Tibial nerve (tissue), 4 donors: ENCODE results near the gene CLEC4F. TPM values are rescaled to one million over a fixed set of nuclear protein-coding genes. Genes with fewer than 3 reads are reported as not detected.

Source experiments
- DNase-seq, 2 donors: peaks; one replicate each; pipeline ENCODE4 v3.0.0-alpha.2; 2019; ENCODE audit warnings: low spot score in 2 of 2
- H3K27ac ChIP-seq, 4 donors: fragments of 200-600 bp; sonication (generic) in 3 of 4; one replicate each; pipeline ENCODE4 v1.5.1; 2017 to 2019; ENCODE audit warnings: mild to moderate bottlenecking in 1 of 4
- H3K27me3 ChIP-seq, 2 donors: fragments of 200-600 bp; sonication (generic) in 1 of 2; one replicate each; pipeline versions ENCODE4 v1.5.1 to v1.6.0; 2017 to 2019
- H3K36me3 ChIP-seq, 3 donors: fragments of 200-600 bp; sonication (generic); one replicate each; pipeline ENCODE4 v1.5.1; 2018 to 2019
- H3K4me1 ChIP-seq, 4 donors: fragments of 200-600 bp; sonication (generic) in 3 of 4; one replicate each; pipeline ENCODE4 v1.5.1; 2017 to 2019
- H3K4me3 ChIP-seq, 4 donors: fragments of 200-600 bp; sonication (generic) in 3 of 4; one replicate each; pipeline ENCODE4 v1.5.1; 2017 to 2019; ENCODE audit warnings: mild to moderate bottlenecking in 1 of 4, moderate library complexity in 1 of 4
- H3K9me3 ChIP-seq, 4 donors: fragments of 200-600 bp; sonication (generic) in 3 of 4; one replicate each; pipeline ENCODE4 v1.5.1; 2017 to 2019
- EP300 ChIP-seq, 2 donors: sonication (generic); formaldehyde crosslinking; IDR thresholded peaks; one replicate each; pipeline ENCODE4 v1.6.1; 2017; ENCODE audit warnings: antibody characterized with exemption in 2 of 2, mild to moderate bottlenecking in 1 of 2
- POLR2A ChIP-seq, 2 donors: fragments of 450-650 bp; IDR thresholded peaks; one replicate each; pipeline ENCODE4 v1.6.1; 2017; ENCODE audit warnings: antibody characterized with exemption in 2 of 2, mild to moderate bottlenecking in 2 of 2, moderate library complexity in 2 of 2
- WGBS, 2 donors: methylation state at CpG; one replicate each; pipeline ENCODE4 v1.1.5; 2018; 5-methylcytosine and 5-hydroxymethylcytosine counted together
- total RNA-seq, 4 donors: library from RNA; depleted of rRNA; stranded (reverse); fragments of >200 nt; gene quantifications; one replicate each; pipeline ENCODE4 v1.1.0, GENCODE V29; 2016
- TF ChIP-seq, protein P1 (sequence below), 5 experiments: fragments of 200-600 bp in 3 of 5; fragments of 450-650 bp in 2 of 5; sonication (generic) in 3 of 5; IDR thresholded peaks; one replicate each; pipeline ENCODE4 v1.5.1; 2016 to 2019; ENCODE audit warnings: antibody characterized with exemption in 5 of 5, mild to moderate bottlenecking in 3 of 5, moderate library complexity in 2 of 5

Gene CLEC4F
- total RNA-seq, 4 donors from 2014 or later, result 0.30 to 0.44 TPM; not detected in 2

DNA sequence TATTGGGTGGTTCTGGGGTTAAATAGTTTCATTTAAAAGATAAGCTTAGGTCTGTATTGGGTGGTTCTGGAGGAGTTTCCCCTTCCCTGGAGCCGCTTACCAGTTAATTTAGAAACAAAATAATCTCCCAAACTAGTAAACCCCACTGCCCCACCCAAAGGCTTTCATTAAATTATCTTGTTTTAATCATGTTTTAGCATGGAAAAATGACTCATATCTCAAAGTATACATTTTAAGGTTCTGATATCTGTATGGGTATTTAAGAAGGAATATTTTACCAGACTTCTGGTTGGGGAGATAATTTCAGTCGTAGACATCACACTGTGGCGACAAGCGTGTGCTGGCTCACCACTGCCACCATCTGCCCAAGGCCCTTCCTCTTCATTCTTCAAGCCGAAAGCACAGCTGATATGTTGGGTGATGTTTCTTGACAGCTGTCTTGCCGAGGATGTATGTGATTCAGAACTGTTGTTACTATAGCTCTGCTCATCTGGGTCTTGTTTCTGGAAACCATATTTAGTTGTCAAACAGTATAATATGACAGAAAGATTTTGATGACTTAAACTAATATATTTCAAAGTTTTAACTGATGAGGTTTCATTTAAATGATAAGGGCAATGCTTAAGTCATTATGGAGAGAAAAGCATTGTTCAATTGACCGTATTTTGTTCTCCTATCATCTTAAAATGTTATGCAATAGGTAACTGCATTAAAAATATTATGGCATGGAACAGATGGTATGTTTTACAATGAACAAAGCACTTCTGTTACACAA lies 35.1 kb downstream of the CLEC4F start:
- Histone ChIP-seq H3K27me3 (peaks cover 0 to 36% of the 10 kb centered on the region in 2 donors), H3K9me3 (no peaks in the 10 kb centered on the region), H3K27ac (no peak overlapping the region), H3K36me3 (no peaks in the 10 kb centered on the region), H3K4me3 (no peak overlapping the region), H3K4me1 (peaks cover 0 to 12% (median 2%) of the 10 kb centered on the region in 4 donors)
- no peak for DNase-seq
- WGBS, 2 donors, result 21 to 26% methylated on average over 7 of the region's 7 CpGs
- TF ChIP-seq EP300 (IDR thresholded peaks at IDR 0.05), result no peak
- TF ChIP-seq, protein P1, sequence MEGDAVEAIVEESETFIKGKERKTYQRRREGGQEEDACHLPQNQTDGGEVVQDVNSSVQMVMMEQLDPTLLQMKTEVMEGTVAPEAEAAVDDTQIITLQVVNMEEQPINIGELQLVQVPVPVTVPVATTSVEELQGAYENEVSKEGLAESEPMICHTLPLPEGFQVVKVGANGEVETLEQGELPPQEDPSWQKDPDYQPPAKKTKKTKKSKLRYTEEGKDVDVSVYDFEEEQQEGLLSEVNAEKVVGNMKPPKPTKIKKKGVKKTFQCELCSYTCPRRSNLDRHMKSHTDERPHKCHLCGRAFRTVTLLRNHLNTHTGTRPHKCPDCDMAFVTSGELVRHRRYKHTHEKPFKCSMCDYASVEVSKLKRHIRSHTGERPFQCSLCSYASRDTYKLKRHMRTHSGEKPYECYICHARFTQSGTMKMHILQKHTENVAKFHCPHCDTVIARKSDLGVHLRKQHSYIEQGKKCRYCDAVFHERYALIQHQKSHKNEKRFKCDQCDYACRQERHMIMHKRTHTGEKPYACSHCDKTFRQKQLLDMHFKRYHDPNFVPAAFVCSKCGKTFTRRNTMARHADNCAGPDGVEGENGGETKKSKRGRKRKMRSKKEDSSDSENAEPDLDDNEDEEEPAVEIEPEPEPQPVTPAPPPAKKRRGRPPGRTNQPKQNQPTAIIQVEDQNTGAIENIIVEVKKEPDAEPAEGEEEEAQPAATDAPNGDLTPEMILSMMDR (IDR thresholded peaks at IDR 0.05), result peak in 2 of 5 experiments; percentile 15 to 21

DNA sequence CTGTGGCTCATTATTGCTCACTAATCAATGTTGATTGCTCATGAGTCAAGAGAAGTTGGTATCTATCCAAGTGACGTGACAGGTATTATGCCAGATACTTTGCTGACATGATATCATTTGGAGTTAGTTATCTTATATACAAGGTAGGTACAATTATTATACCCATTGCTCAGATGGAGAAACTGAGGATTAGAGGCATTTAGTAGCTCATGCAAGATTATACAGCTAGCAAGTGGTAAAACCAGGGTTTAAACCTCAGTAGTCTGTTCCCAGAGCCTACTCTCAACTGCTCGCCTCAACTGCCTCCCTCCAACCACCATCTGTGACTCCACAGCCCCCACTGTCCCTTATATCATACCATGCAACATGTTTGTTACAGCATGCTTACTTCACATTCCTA lies 36.1 kb downstream of the CLEC4F start:
- H3K4me1 ChIP-seq, result peaks cover 0 to 2% (median 0%) of the 10 kb centered on the region in 4 donors
- no peak overlapping the region for H3K4me3 ChIP-seq
- TF ChIP-seq, protein P1 (IDR thresholded peaks at IDR 0.05), result no peak
- TF ChIP-seq POLR2A (IDR thresholded peaks at IDR 0.05) (no peak), EP300 (IDR thresholded peaks at IDR 0.05) (no peak)
- DNase-seq, result no peak
- H3K9me3 ChIP-seq, result no peaks in the 10 kb centered on the region
- peaks cover 0 to 29% of the 10 kb centered on the region in 2 donors for H3K27me3 ChIP-seq
- H3K36me3 ChIP-seq, result no peaks in the 10 kb centered on the region
- no peak overlapping the region for H3K27ac ChIP-seq
- WGBS, 2 donors, result 89 to 93% methylated on average over 2 of the region's 2 CpGs

DNA sequence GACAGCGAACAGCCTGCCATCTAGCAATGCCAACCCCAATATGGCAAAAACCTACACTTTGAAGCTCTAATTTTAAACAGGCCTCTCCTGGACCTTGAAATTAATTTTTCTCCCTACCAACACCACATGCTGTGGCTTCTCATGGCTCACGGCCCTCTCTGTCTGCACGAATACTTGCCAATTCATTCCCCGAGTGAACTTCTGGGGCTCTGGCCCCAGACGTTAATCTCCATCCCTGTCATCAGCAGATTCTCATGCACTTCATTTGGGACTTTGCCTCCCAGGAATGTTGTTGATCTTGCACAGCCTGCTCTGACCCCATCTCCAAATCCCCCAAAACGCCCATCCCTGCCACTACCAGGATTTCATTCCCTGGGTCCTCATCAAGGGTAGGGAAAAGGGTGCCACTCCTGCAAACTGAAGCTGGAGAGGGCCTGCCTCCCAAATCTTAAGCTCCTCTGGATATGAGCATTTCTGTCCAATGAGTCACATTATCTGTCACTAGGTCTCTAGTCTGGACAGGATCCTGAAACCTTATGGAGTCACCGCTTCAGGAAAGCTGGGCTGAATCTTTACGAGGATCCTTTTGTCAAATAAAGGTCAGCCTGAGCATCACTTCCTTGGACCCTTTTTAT lies 40.4 kb downstream of the CLEC4F start:
- TF ChIP-seq EP300 (IDR thresholded peaks at IDR 0.05) (no peak), POLR2A (IDR thresholded peaks at IDR 0.05) (no peak)
- TF ChIP-seq, protein P1 (IDR thresholded peaks at IDR 0.05), result no peak
- Histone ChIP-seq H3K36me3 (no peaks in the 10 kb centered on the region), H3K9me3 (no peaks in the 10 kb centered on the region), H3K27me3 (peaks cover 0 to 19% of the 10 kb centered on the region in 2 donors), H3K27ac (no peak overlapping the region), H3K4me3 (no peak overlapping the region), H3K4me1 (no peaks in the 10 kb centered on the region)
- WGBS, 2 donors, result 71 to 77% methylated on average over 8 of the region's 8 CpGs
- no peak for DNase-seq

DNA sequence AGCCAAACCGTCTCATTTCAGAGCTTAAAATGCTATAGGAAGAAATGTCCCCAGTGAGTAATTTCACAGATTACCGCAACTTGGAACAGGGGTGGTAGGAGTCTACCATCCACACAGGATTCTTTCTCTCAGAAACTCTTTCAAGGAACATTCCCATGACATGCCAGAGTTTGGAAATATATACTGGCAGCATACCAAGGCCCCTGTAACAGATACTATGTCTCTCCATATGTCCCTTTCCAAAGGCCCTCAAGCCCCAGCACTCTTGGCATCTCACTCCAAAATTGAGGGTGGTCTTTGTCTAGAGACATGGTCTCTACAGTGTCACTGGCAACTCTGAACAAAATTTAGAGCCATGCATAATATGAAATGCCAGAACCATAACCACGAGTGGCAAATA lies 40.9 kb downstream of the CLEC4F start:
- 55 to 75% methylated on average over 3 of the region's 3 CpGs for WGBS, 2 donors
- TF ChIP-seq, protein P1 (IDR thresholded peaks at IDR 0.05), result no peak
- TF ChIP-seq EP300 (IDR thresholded peaks at IDR 0.05) (no peak), POLR2A (IDR thresholded peaks at IDR 0.05) (no peak)

DNA sequence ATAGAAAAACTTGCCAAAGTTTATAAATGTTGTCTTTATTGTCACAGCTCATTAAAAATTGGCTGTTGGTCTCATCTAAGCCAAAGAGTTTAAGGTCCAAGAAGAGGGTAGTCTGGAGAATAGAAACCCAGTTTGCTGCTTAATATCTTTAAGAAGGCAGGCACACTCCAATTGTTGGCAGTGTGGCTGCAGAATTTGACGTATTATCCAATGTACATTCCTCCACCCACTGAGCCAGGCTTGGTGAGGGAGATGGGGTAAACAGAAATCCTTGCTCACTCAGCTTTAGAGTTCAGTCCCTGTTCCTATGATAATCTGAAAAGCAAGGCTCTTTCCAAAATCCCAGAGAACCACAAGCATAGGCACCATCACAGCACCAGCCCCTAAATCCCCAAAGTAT lies 41.7 kb downstream of the CLEC4F start:
- H3K4me3 ChIP-seq, result no peak overlapping the region
- 31 to 38% methylated on average over 1 of the region's 1 CpG for WGBS, 2 donors
- H3K27ac ChIP-seq, result no peak overlapping the region
- TF ChIP-seq EP300 (IDR thresholded peaks at IDR 0.05) (no peak), POLR2A (IDR thresholded peaks at IDR 0.05) (no peak)
- TF ChIP-seq, protein P1 (IDR thresholded peaks at IDR 0.05), result no peak
- H3K4me1 ChIP-seq, result no peaks in the 10 kb centered on the region
- no peaks in the 10 kb centered on the region for H3K36me3 ChIP-seq
- peaks cover 0 to 19% of the 10 kb centered on the region in 2 donors for H3K27me3 ChIP-seq
- no peaks in the 10 kb centered on the region for H3K9me3 ChIP-seq
- DNase-seq, result no peak

More for the DNA sequence above, 40.9 kb downstream of the CLEC4F start:
- no peak for DNase-seq
- H3K36me3 ChIP-seq, result no peaks in the 10 kb centered on the region
- no peak overlapping the region for H3K27ac ChIP-seq
- H3K4me1 ChIP-seq, result no peaks in the 10 kb centered on the region
- H3K9me3 ChIP-seq, result no peaks in the 10 kb centered on the region
- H3K27me3 ChIP-seq, result peaks cover 0 to 19% of the 10 kb centered on the region in 2 donors
- no peak overlapping the region for H3K4me3 ChIP-seq
